Small intestine (tissue), 7 donors: ENCODE results near the gene TRMT6. TPM values are rescaled to one million over a fixed set of nuclear protein-coding genes. Genes with fewer than 3 reads are reported as not detected.

Experiments used
- DNase-seq, 2 donors: peaks; one replicate each; pipeline versions ENCODE4 v3.0.0 to v3.0.0-alpha.2; 2013
- FAIRE-seq: peaks from 2 replicates; lab custom pipeline; 2012; peaks lifted over from hg19 to GRCh38; lab: Jason Lieb, UNC
- H3K27ac ChIP-seq, 3 donors: one replicate each; pipeline ENCODE4 v1.5.1; 2013; ENCODE audit warnings: low read length in 2 of 3, mild to moderate bottlenecking in 2 of 3, control low read depth in 1 of 3, inconsistent platforms in 1 of 3, low read depth in 1 of 3, moderate library complexity in 1 of 3
- H3K27me3 ChIP-seq, 3 donors: one replicate each; pipeline ENCODE4 v1.6.1; 2013; ENCODE audit warnings: low read length in 3 of 3, inconsistent platforms in 1 of 3; ENCODE audit not compliant: control insufficient read depth in 3 of 3, insufficient read depth in 3 of 3
- H3K36me3 ChIP-seq, 3 donors: one replicate each; pipeline ENCODE4 v1.6.1; 2013; ENCODE audit warnings: low read length in 3 of 3, inconsistent platforms in 1 of 3, low read depth in 1 of 3, mild to moderate bottlenecking in 1 of 3, moderate library complexity in 1 of 3; ENCODE audit not compliant: control insufficient read depth in 3 of 3, insufficient read depth in 2 of 3
- H3K4me1 ChIP-seq, 3 donors: one replicate each; pipeline ENCODE4 v1.6.1; 2013; ENCODE audit warnings: low read length in 2 of 3, inconsistent platforms in 1 of 3, low read depth in 1 of 3, mild to moderate bottlenecking in 1 of 3, moderate library complexity in 1 of 3; ENCODE audit not compliant: control insufficient read depth in 3 of 3, insufficient read depth in 2 of 3
- H3K4me3 ChIP-seq, 3 donors: one replicate each; pipeline ENCODE4 v1.5.1; 2013; ENCODE audit warnings: low read length in 3 of 3, control low read depth in 1 of 3, inconsistent platforms in 1 of 3, low read depth in 1 of 3, mild to moderate bottlenecking in 1 of 3, moderate library complexity in 1 of 3
- H3K9me3 ChIP-seq, 2 donors: one replicate each; pipeline ENCODE4 v1.6.1; 2013; ENCODE audit warnings: low read depth in 1 of 2, low read length in 1 of 2; ENCODE audit not compliant: control insufficient read depth in 2 of 2, insufficient read depth in 1 of 2
- WGBS, 3 donors: extraction: QIAGEN DNeasy Blood & Tissue Kit; methylation state at CpG; one replicate each; pipeline ENCODE4 v1.1.7; 2013; 5-methylcytosine and 5-hydroxymethylcytosine counted together
- polyA plus RNA-seq, 4 donors: library from polyadenylated mRNA; stranded (reverse) in 3 of 4; unstranded in 1 of 4; fragments of 200-250 nt in 3 of 4; fragments of 120-200 nt in 1 of 4; gene quantifications; one replicate each; pipeline versions ENCODE4 v1.2.1 to v1.2.3, GENCODE V29; 2013
- donor health status: healthy with polysubstance abuse.
- donor health status: control.
- donor health status: control.
- donor health status: Bipolar disorder and iron deficiency.
- donor health status: healthy.

TRMT6 gene
- polyA plus RNA-seq, 4 donors = 6.2 to 10.3 (median 8.6) TPM

- Histone ChIP-seq H3K36me3 (no peaks in the 10 kb centered on the region), H3K27me3 (peaks cover 2 to 11% (median 7%) of the 10 kb centered on the region in 3 donors), H3K9me3 (no peaks in the 10 kb centered on the region), H3K4me3 (no peak overlapping the region), H3K4me1 (peaks cover 0 to 3% (median 0%) of the 10 kb centered on the region in 3 donors), H3K27ac (no peak overlapping the region)
- no peak for DNase-seq
- WGBS, 3 donors = 62 to 68% (median 63%) methylated on average over 2 of the region's 2 CpGs
- no peak for FAIRE-seq
These were observed 41.4 kb downstream of the TRMT6 start for GRCh38 chr20:5908981-5909380.

DNA sequence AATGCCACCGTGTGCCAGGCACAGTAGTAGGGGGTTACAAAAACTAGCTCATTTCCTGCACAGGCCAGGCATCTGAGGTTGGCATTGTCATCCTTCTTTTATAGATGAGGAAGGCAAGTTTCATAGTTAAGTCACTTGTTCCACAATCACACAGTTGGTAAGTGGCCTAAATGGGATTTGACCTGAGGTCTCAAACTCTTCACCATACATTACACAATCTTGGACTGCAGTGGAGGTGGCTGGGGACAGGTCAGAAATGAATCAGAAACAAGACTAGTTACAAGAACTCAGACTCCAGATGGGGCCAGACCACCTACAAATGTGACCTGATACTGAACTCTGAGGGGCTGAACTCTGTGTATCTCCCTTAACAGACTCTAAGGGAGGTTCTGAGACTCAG, 49.4 kb downstream of the TRMT6 start:
- Histone ChIP-seq H3K9me3 (no peaks in the 10 kb centered on the region), H3K4me1 (no peaks in the 10 kb centered on the region), H3K4me3 (no peak overlapping the region), H3K36me3 (no peaks in the 10 kb centered on the region), H3K27me3 (peaks cover 0 to 4% (median 0%) of the 10 kb centered on the region in 3 donors), H3K27ac (no peak overlapping the region)
- no peak for FAIRE-seq
- 67 to 86% (median 76%) methylated on average over 1 of the region's 1 CpG for WGBS, 3 donors
- DNase-seq = no peak

GRCh38 chr20:5899444-5899843, 50.9 kb downstream of the TRMT6 start:
- no peak for FAIRE-seq

GRCh38 chr20:5895626-5896025, 54.7 kb downstream of the TRMT6 start:
- H3K36me3 ChIP-seq = no peaks in the 10 kb centered on the region
- no peak for FAIRE-seq
- WGBS, 3 donors = 71 to 86% (median 81%) methylated on average over 2 of the region's 2 CpGs

More at GRCh38 chr20:5899444-5899843, 50.9 kb downstream of the TRMT6 start:
- Histone ChIP-seq H3K4me3 (no peak overlapping the region), H3K4me1 (no peaks in the 10 kb centered on the region), H3K27ac (no peak overlapping the region), H3K36me3 (no peaks in the 10 kb centered on the region), H3K9me3 (no peaks in the 10 kb centered on the region), H3K27me3 (peaks cover 0 to 4% (median 0%) of the 10 kb centered on the region in 3 donors)
- 39 to 73% (median 61%) methylated on average over 1 of the region's 1 CpG for WGBS, 3 donors
- DNase-seq = no peak

DNA sequence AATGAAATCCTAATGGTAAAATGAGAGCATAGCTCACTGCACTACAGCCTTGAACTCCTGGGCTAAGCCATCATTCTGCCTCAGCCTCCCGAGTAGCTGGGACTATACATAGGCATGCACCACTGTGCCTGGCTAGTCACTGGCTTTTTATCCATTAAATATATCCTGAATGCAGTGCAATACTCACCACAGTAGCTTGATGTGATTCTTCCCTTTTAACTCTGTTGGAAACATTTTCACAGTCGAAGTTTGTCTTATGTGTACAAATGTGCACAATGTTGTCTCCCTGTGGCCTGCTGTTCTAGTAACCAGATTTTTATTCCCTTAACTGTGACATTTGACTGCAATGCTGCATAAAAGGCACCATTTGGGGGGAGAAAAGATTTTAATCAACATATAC, 56.7 kb downstream of the TRMT6 start:
- WGBS, 3 donors = 87 to 91% (median 88%) methylated on average over 2 of the region's 2 CpGs
- no peak for FAIRE-seq
- DNase-seq = no peak

More at GRCh38 chr20:5895626-5896025, 54.7 kb downstream of the TRMT6 start:
- Histone ChIP-seq H3K4me3 (no peak overlapping the region), H3K4me1 (no peaks in the 10 kb centered on the region), H3K9me3 (no peaks in the 10 kb centered on the region), H3K27ac (no peak overlapping the region), H3K27me3 (peaks cover 0 to 4% (median 2%) of the 10 kb centered on the region in 3 donors)
- no peak for DNase-seq

DNA sequence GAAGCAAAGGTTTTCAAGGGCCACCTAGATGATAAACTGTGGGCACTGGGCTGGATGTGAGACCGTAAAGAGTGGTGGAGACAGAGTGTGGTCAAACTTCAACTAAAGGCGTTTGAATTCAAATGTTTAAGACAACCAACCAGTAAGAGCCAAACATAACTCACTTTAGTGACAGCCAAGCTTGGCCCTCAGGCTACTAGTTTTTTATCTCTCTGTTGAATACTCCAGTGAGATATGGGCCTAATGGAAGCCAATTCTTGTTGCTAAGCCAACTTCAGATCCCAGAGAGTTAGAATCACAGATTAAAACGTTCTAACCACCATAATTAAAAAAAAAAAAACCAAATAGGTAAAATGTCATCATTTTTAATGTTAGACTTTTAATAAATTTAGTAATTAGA, 57.3 kb downstream of the TRMT6 start:
- Histone ChIP-seq H3K4me1 (no peaks in the 10 kb centered on the region), H3K27ac (no peak overlapping the region), H3K9me3 (no peaks in the 10 kb centered on the region), H3K36me3 (no peaks in the 10 kb centered on the region), H3K27me3 (peaks cover 0 to 4% (median 2%) of the 10 kb centered on the region in 3 donors), H3K4me3 (no peak overlapping the region)
- WGBS, 3 donors = 54 to 63% (median 62%) methylated on average over 3 of the region's 3 CpGs
- FAIRE-seq (no peak), DNase-seq (no peak)

More for the DNA sequence above, 56.7 kb downstream of the TRMT6 start:
- Histone ChIP-seq H3K4me1 (no peaks in the 10 kb centered on the region), H3K27me3 (peaks cover 0 to 4% (median 2%) of the 10 kb centered on the region in 3 donors), H3K4me3 (no peak overlapping the region), H3K27ac (no peak overlapping the region), H3K9me3 (no peaks in the 10 kb centered on the region), H3K36me3 (no peaks in the 10 kb centered on the region)

GRCh38 chr20:5890773-5891441, 59.4 kb downstream of the TRMT6 start:
- Histone ChIP-seq H3K4me3 (no peak overlapping the region), H3K27me3 (peaks cover 0 to 2% (median 0%) of the 10 kb centered on the region in 3 donors), H3K27ac (no peak overlapping the region), H3K4me1 (no peaks in the 10 kb centered on the region), H3K9me3 (no peaks in the 10 kb centered on the region), H3K36me3 (no peaks in the 10 kb centered on the region)
- no peak for FAIRE-seq
- WGBS, 3 donors = 73 to 83% (median 75%) methylated on average over 10 of the region's 10 CpGs
- DNase-seq = no peak

DNA sequence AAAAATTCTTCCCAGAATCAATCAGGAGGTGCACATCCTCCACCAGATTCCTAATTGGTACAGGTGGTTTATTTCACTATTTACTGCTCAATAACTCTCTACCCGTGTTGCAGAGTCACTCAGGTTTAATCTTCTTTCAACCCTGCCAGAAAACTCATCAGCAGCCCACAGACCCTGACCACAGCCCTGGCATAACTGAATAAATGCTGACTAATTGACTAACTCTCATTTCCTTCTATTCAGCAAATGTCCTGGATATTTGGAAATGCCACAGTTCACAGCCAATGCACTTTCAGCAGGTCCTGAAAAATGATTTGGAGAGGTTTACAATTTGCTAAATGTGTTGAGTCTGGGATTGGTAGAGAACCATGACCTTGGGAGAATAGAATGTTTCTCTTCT, 62.3 kb downstream of the TRMT6 start:
- DNase-seq (no peak), FAIRE-seq (no peak)

More for the DNA sequence above, 62.3 kb downstream of the TRMT6 start:
- 14 to 47% (median 30%) methylated on average over 1 of the region's 1 CpG for WGBS, 3 donors
- H3K36me3 ChIP-seq = no peaks in the 10 kb centered on the region
- H3K27ac ChIP-seq = no peak overlapping the region
- no peak overlapping the region for H3K4me3 ChIP-seq
- H3K4me1 ChIP-seq = no peaks in the 10 kb centered on the region
- H3K9me3 ChIP-seq = no peaks in the 10 kb centered on the region
- H3K27me3 ChIP-seq = peaks cover 0 to 2% (median 0%) of the 10 kb centered on the region in 3 donors
